Naive thymus-derived CD4-positive, alpha-beta T cell (primary cell): Measurements from ENCODE around the gene TRIM26. TPM values are rescaled to one million over a fixed set of nuclear protein-coding genes. Genes with fewer than 3 reads are reported as not detected.

Experiments used
- ATAC-seq: fragments of 150-1000 bp; cut with Tn5 transposase; 2 replicates; pipeline ENCODE4 v1.10.0; 2021; ENCODE audit warnings: mild to moderate bottlenecking, moderate library complexity
- CTCF ChIA-PET: fragments of 350-600 bp; sonication (Branson Sonifier 250); formaldehyde crosslinking; loops from one replicate; lab custom pipeline; 2021; ENCODE audit warnings: antibody characterized with exemption; lab: Charles Lee
- POLR2A ChIA-PET: fragments of 350-600 bp; sonication (Branson Sonifier 250); formaldehyde crosslinking; loops from one replicate; lab custom pipeline; 2021; ENCODE audit warnings: antibody characterized with exemption, inconsistent platforms; lab: Charles Lee
- DNase-seq, 9 donors: peaks; one replicate each; pipeline versions ENCODE4 v3.0.0 to v3.0.0-alpha.2; 2020 to 2022; ENCODE audit warnings: mixed read lengths in 1 of 9
- H3K27ac ChIP-seq: one replicate; pipeline ENCODE4 v1.7.0; 2013; ENCODE audit warnings: mild to moderate bottlenecking, low read depth, low read length, moderate library complexity
- H3K27me3 ChIP-seq, 2 donors: one replicate each; pipeline ENCODE4 v1.7.0; 2013; ENCODE audit warnings: low read length in 2 of 2, mild to moderate bottlenecking in 2 of 2, moderate library complexity in 2 of 2; ENCODE audit not compliant: control insufficient read depth in 2 of 2, insufficient read depth in 2 of 2
- H3K36me3 ChIP-seq, 3 experiments: 1 replicate in 2 of 3; 2 replicates in 1 of 3; pipeline ENCODE4 v1.7.0; 2013; ENCODE audit warnings: low read length in 3 of 3, mild to moderate bottlenecking in 3 of 3, moderate library complexity in 1 of 3; ENCODE audit not compliant: insufficient read depth in 3 of 3, control insufficient read depth in 2 of 3
- H3K4me1 ChIP-seq, 2 donors: one replicate each; pipeline ENCODE4 v1.7.0; 2013; ENCODE audit warnings: low read length in 2 of 2, mild to moderate bottlenecking in 2 of 2, moderate library complexity in 1 of 2; ENCODE audit not compliant: control insufficient read depth in 2 of 2, insufficient read depth in 2 of 2
- H3K4me3 ChIP-seq: 2 replicates; pipeline ENCODE4 v1.7.0; 2013; ENCODE audit warnings: mild to moderate bottlenecking, low read length
- H3K9me3 ChIP-seq, 3 experiments: 1 replicate in 2 of 3; 2 replicates in 1 of 3; pipeline ENCODE4 v1.7.0; 2013; ENCODE audit warnings: low read length in 3 of 3; ENCODE audit not compliant: control insufficient read depth in 2 of 3
- H3K27ac Mint-ChIP-seq, 9 donors: one replicate each; pipeline ENCODE4 v1.8.0; 2020 to 2022; ENCODE audit warnings: mixed read lengths in 9 of 9, mild to moderate bottlenecking in 8 of 9, moderate library complexity in 5 of 9, inconsistent platforms in 2 of 9
- H3K27me3 Mint-ChIP-seq, 5 donors: one replicate each; pipeline ENCODE4 v1.8.0; 2021 to 2022; ENCODE audit warnings: mixed read lengths in 5 of 5, mild to moderate bottlenecking in 1 of 5
- H3K36me3 Mint-ChIP-seq, 5 donors: one replicate each; pipeline ENCODE4 v1.8.0; 2020 to 2022; ENCODE audit warnings: mixed read lengths in 5 of 5, mild to moderate bottlenecking in 3 of 5, inconsistent platforms in 1 of 5
- H3K4me1 Mint-ChIP-seq, 7 donors: one replicate each; pipeline ENCODE4 v1.8.0; 2020 to 2022; ENCODE audit warnings: mixed read lengths in 7 of 7, mild to moderate bottlenecking in 3 of 7, inconsistent platforms in 1 of 7
- H3K4me3 Mint-ChIP-seq, 10 donors: one replicate each; pipeline ENCODE4 v1.8.0; 2020 to 2022; ENCODE audit warnings: mild to moderate bottlenecking in 10 of 10, mixed read lengths in 10 of 10, moderate library complexity in 6 of 10, inconsistent platforms in 2 of 10
- H3K9me3 Mint-ChIP-seq, 11 donors: one replicate each; pipeline ENCODE4 v1.8.0; 2020 to 2022; ENCODE audit warnings: mixed read lengths in 11 of 11, mild to moderate bottlenecking in 4 of 11, inconsistent platforms in 1 of 11, moderate library complexity in 1 of 11
- intact Hi-C, 2 donors: fragments of 100-400 bp; cut with micrococcal nuclease; formaldehyde crosslinking; loops; one replicate each; pipeline ENCODE4 v1.15.1; 2023
- polyA plus RNA-seq, 2 donors: library from polyadenylated mRNA; unstranded; fragments of 300-500 nt; fragmentation: Illumina TruSeq; gene quantifications; one replicate each; pipeline ENCODE4 v1.2.3, GENCODE V29; 2021
- total RNA-seq, 6 experiments: library from RNA in 5 of 6; stranded (reverse) in 5 of 6; gene quantifications; 1 replicate in 5 of 6; 2 replicates in 1 of 6; pipeline ENCODE4 v1.2.3 and lab custom pipeline; 2021 to 2026

Gene TRIM26
- total and polyA plus RNA-seq, 7 experiments from 2014 or later, result 23.0 to 73.1 (median 47.6) TPM

GRCh38 chr6:30158475-30159040 is 54.6 kb downstream of the TRIM26 start:
- ATAC-seq (no peak), DNase-seq (no peak)
- peaks cover 3 to 29% (median 19%) of the 10 kb centered on the region in 5 donors for H3K27me3 Mint-ChIP-seq
- no peak overlapping the region for H3K27ac ChIP-seq
- H3K4me1 Mint-ChIP-seq, result peaks cover 2 to 33% (median 12%) of the 10 kb centered on the region in 7 donors
- H3K4me3 ChIP-seq, result no peak overlapping the region
- H3K36me3 Mint-ChIP-seq, result no peaks in the 10 kb centered on the region
- H3K4me1 ChIP-seq, result no peaks in the 10 kb centered on the region
- no peaks in the 10 kb centered on the region for H3K27me3 ChIP-seq
- no peaks in the 10 kb centered on the region for H3K36me3 ChIP-seq
- no peaks in the 10 kb centered on the region for H3K9me3 Mint-ChIP-seq
- CTCF ChIA-PET, result no interaction called here
- H3K27ac Mint-ChIP-seq, result no peak overlapping the region
- intact Hi-C loops, result no loop called here
- POLR2A ChIA-PET, result no interaction called here
- no peak overlapping the region for H3K4me3 Mint-ChIP-seq
- H3K9me3 ChIP-seq, result no peaks in the 10 kb centered on the region

GRCh38 chr6:30157999-30158398 is 55.2 kb downstream of the TRIM26 start:
- H3K9me3 ChIP-seq, result no peaks in the 10 kb centered on the region
- ChIA-PET POLR2A (no interaction called here), CTCF (no interaction called here)
- no peaks in the 10 kb centered on the region for H3K9me3 Mint-ChIP-seq
- H3K4me3 Mint-ChIP-seq, result no peak overlapping the region
- H3K27me3 Mint-ChIP-seq, result peaks cover 6 to 35% (median 19%) of the 10 kb centered on the region in 5 donors
- no peak overlapping the region for H3K27ac Mint-ChIP-seq
- H3K4me1 Mint-ChIP-seq, result peaks cover 2 to 30% (median 6%) of the 10 kb centered on the region in 7 donors
- no peaks in the 10 kb centered on the region for H3K36me3 ChIP-seq
- H3K4me1 ChIP-seq, result no peaks in the 10 kb centered on the region
- ATAC-seq (no peak), DNase-seq (no peak)
- no peak overlapping the region for H3K27ac ChIP-seq
- H3K4me3 ChIP-seq, result no peak overlapping the region
- intact Hi-C loops, result no loop called here
- H3K36me3 Mint-ChIP-seq, result no peaks in the 10 kb centered on the region
- no peaks in the 10 kb centered on the region for H3K27me3 ChIP-seq

GRCh38 chr6:30157581-30157980 is 55.6 kb downstream of the TRIM26 start:
- H3K4me1 Mint-ChIP-seq, result peaks cover 0 to 30% (median 5%) of the 10 kb centered on the region in 7 donors
- Histone ChIP-seq H3K9me3 (no peaks in the 10 kb centered on the region), H3K27me3 (no peaks in the 10 kb centered on the region), H3K36me3 (no peaks in the 10 kb centered on the region), H3K4me1 (no peaks in the 10 kb centered on the region), H3K4me3 (no peak overlapping the region), H3K27ac (no peak overlapping the region)
- no peak for ATAC-seq
- CTCF ChIA-PET, result interaction anchor here (0.7 kb wide), 1 partner anchor 113 kb away, joined by 4 read pairs; no protein-coding TSS in a partner anchor
- intact Hi-C loops, result no loop called here
- no peak overlapping the region for H3K27ac Mint-ChIP-seq
- no peak overlapping the region for H3K4me3 Mint-ChIP-seq
- H3K27me3 Mint-ChIP-seq, result peaks cover 6 to 36% (median 19%) of the 10 kb centered on the region in 5 donors
- POLR2A ChIA-PET, result no interaction called here
- H3K36me3 Mint-ChIP-seq, result no peaks in the 10 kb centered on the region
- DNase-seq, result no peak
- no peaks in the 10 kb centered on the region for H3K9me3 Mint-ChIP-seq

- Mint-ChIP-seq H3K36me3 (no peaks in the 10 kb centered on the region), H3K4me1 (peaks cover 0 to 25% (median 0%) of the 10 kb centered on the region in 7 donors), H3K9me3 (no peaks in the 10 kb centered on the region), H3K4me3 (no peak overlapping the region), H3K27ac (no peak overlapping the region), H3K27me3 (peaks cover 6 to 36% (median 19%) of the 10 kb centered on the region in 5 donors)
- no peaks in the 10 kb centered on the region for H3K9me3 ChIP-seq
- intact Hi-C loops, result no loop called here
- H3K27ac ChIP-seq, result no peak overlapping the region
- ChIA-PET POLR2A (no interaction called here), CTCF (interaction anchor here (0.7 kb wide), 1 partner anchor 113 kb away, joined by 4 read pairs; no protein-coding TSS in a partner anchor)
- no peaks in the 10 kb centered on the region for H3K27me3 ChIP-seq
- DNase-seq, result no peak
- H3K4me1 ChIP-seq, result no peaks in the 10 kb centered on the region
- ATAC-seq, result no peak
- no peak overlapping the region for H3K4me3 ChIP-seq
- H3K36me3 ChIP-seq, result no peaks in the 10 kb centered on the region
Measured at GRCh38 chr6:30156774-30157173, 56.4 kb downstream of the TRIM26 start.

GRCh38 chr6:30156262-30156599 is 57.0 kb downstream of the TRIM26 start:
- H3K27ac Mint-ChIP-seq, result no peak overlapping the region
- CTCF ChIA-PET, result no interaction called here

GRCh38 chr6:30155520-30156261 is 57.5 kb downstream of the TRIM26 start:
- Mint-ChIP-seq H3K27me3 (peaks cover 9 to 38% (median 19%) of the 10 kb centered on the region in 5 donors), H3K36me3 (no peaks in the 10 kb centered on the region), H3K4me1 (peaks cover 0 to 27% (median 4%) of the 10 kb centered on the region in 7 donors), H3K9me3 (no peaks in the 10 kb centered on the region), H3K27ac (no peak overlapping the region), H3K4me3 (no peak overlapping the region)
- no peak overlapping the region for H3K4me3 ChIP-seq
- no peaks in the 10 kb centered on the region for H3K27me3 ChIP-seq
- intact Hi-C loops, result no loop called here
- no peak overlapping the region for H3K27ac ChIP-seq
- H3K9me3 ChIP-seq, result no peaks in the 10 kb centered on the region
- ChIA-PET CTCF (no interaction called here), POLR2A (no interaction called here)
- no peaks in the 10 kb centered on the region for H3K4me1 ChIP-seq
- ATAC-seq (no peak), DNase-seq (no peak)
- no peaks in the 10 kb centered on the region for H3K36me3 ChIP-seq

More at GRCh38 chr6:30156262-30156599, 57.0 kb downstream of the TRIM26 start:
- Mint-ChIP-seq H3K9me3 (no peaks in the 10 kb centered on the region), H3K4me3 (no peak overlapping the region), H3K27me3 (peaks cover 9 to 36% (median 19%) of the 10 kb centered on the region in 5 donors), H3K4me1 (peaks cover 0 to 27% (median 4%) of the 10 kb centered on the region in 7 donors), H3K36me3 (no peaks in the 10 kb centered on the region)
- H3K27ac ChIP-seq, result no peak overlapping the region
- no peak for ATAC-seq
- H3K27me3 ChIP-seq, result no peaks in the 10 kb centered on the region
- intact Hi-C loops, result no loop called here
- H3K4me1 ChIP-seq, result no peaks in the 10 kb centered on the region
- H3K9me3 ChIP-seq, result no peaks in the 10 kb centered on the region
- POLR2A ChIA-PET, result no interaction called here
- no peak overlapping the region for H3K4me3 ChIP-seq
- no peaks in the 10 kb centered on the region for H3K36me3 ChIP-seq
- DNase-seq, result no peak
